HEK293 (cell line): ENCODE data around the gene KRT15.

Source experiments
- CTCF ChIP-seq: fragments of 450-650 bp; formaldehyde crosslinking; IDR thresholded peaks from 2 replicates; pipeline ENCODE4 v1.5.1; 2016; ENCODE audit warnings: missing biosample characterization, missing genetic modification characterization
- SP2 ChIP-seq: fragments of 450-650 bp; formaldehyde crosslinking; IDR thresholded peaks from 2 replicates; pipeline ENCODE4 v1.5.1; 2016; ENCODE audit warnings: missing biosample characterization, missing genetic modification characterization
- ZNF174 ChIP-seq: fragments of 450-650 bp; formaldehyde crosslinking; IDR thresholded peaks from 2 replicates; pipeline ENCODE4 v1.5.0; 2017; ENCODE audit warnings: missing biosample characterization, mild to moderate bottlenecking, missing genetic modification characterization
- ZNF239 ChIP-seq: fragments of 450-650 bp; formaldehyde crosslinking; IDR thresholded peaks from 2 replicates; pipeline ENCODE4 v1.5.1; 2016; ENCODE audit warnings: missing biosample characterization, missing genetic modification characterization
- ZNF274 ChIP-seq, 2 experiments: fragments of 200-500 bp in 1 of 2; fragments of 450-650 bp in 1 of 2; sonication (Bioruptor generic) in 1 of 2; formaldehyde crosslinking in 1 of 2; IDR thresholded peaks; 2 replicates each; pipeline versions ENCODE4 v1.5.1 to v1.6.1; 2014 to 2016; ENCODE audit warnings: borderline replicate concordance in 1 of 2, inconsistent platforms in 1 of 2, low read length in 1 of 2, missing biosample characterization in 1 of 2, missing genetic modification characterization in 1 of 2
- ZNF501 ChIP-seq: fragments of 450-650 bp; formaldehyde crosslinking; IDR thresholded peaks from 2 replicates; pipeline ENCODE4 v1.5.1; 2016; ENCODE audit warnings: missing biosample characterization, missing genetic modification characterization
- ZNF585B ChIP-seq: fragments of 450-650 bp; formaldehyde crosslinking; IDR thresholded peaks from 2 replicates; pipeline ENCODE4 v1.5.1; 2016; ENCODE audit warnings: missing biosample characterization, missing genetic modification characterization
- ZNF596 ChIP-seq: fragments of 450-650 bp; IDR thresholded peaks from 2 replicates; pipeline ENCODE4 v1.5.0; 2018; ENCODE audit warnings: missing biosample characterization, mild to moderate bottlenecking, missing genetic modification characterization, moderate library complexity
- TF ChIP-seq, protein P1 (sequence below): fragments of 450-650 bp; formaldehyde crosslinking; IDR thresholded peaks from 2 replicates; pipeline ENCODE4 v1.5.1; 2016; ENCODE audit warnings: missing biosample characterization, missing genetic modification characterization

DNA sequence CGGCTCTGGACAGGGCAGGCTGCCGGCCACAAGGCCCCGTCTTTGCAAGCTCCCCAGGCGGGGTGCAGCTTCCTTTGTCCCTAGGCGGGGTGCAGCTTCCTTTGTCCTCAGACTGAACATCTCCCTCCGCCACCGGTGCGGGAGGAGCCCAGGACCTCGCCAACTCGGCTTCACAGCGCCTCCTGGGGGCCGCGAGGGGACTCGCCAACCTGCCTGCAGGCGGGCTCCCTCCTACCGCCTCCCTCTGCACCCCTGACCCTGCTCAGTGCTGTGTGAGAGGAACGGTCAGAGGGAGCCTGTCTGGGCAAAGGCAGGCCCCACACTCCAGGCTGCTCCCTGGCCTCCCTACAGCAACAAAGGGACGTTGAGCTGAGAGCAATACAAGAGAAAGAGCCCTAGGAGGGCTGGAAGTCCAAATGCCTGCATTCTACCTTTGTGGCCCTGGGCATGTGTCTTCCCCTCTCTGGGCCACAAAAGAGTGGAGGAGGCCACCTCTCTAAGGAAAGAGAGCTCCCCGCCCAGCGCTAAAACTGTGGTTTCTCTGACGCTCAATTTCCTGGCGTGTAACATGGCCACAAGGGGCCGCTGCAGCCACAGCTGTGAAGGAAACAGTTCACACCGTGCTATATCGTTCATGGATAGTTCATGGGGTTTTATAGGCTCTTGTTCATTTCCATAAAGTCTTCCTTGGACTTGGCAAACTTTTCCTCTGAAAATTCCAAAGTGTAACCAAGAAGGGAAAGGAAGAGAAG, 30.3 kb upstream of the KRT15 start:
- TF ChIP-seq SP2 (tag by site-specific recombination) (no peak), ZNF274 (IDR thresholded peaks at IDR 0.05; ENCODE audit: low read length) (no peak), ZNF274 (tag by site-specific recombination; IDR thresholded peaks at IDR 0.05; ENCODE audit: borderline replicate concordance) (no peak), CTCF (tag by site-specific recombination) (peak; percentile 80), ZNF596 (tag by site-specific recombination) (no peak; the same call in 1 of the 2 replicates), ZNF501 (no peak), ZNF239 (tag by site-specific recombination) (no peak), ZNF585B (tag by site-specific recombination) (no peak), ZNF174 (tag by site-specific recombination) (no peak)
- TF ChIP-seq, protein P1, sequence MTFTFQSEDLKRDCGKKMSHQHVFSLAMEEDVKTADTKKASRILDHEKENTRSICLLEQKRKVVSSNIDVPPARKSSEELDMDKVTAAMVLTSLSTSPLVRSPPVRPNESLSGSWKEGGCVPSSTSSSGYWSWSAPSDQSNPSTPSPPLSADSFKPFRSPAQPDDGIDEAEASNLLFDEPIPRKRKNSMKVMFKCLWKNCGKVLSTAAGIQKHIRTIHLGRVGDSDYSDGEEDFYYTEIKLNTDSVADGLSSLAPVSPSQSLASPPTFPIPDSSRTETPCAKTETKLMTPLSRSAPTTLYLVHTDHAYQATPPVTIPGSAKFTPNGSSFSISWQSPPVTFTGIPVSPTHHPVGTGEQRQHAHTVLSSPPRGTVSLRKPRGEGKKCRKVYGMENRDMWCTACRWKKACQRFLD (tag by site-specific recombination), result no peak
